NCI-H524 (cell line): ENCODE measurements around the gene SPTLC1.
A peak's percentile ranks its signal among the peaks of the same experiment; 100 is the strongest.
"Not testable (repeated sequence)": the region's sequence is repeated elsewhere in the genome, so short reads cannot be mapped to it uniquely, and the experiment has no call there.

Experiments used
- DNase-seq, 2 experiments: peaks; one replicate each; lab custom pipeline; 2025; lab: John Stamatoyannopoulos, UW

Gene SPTLC1, protein sequence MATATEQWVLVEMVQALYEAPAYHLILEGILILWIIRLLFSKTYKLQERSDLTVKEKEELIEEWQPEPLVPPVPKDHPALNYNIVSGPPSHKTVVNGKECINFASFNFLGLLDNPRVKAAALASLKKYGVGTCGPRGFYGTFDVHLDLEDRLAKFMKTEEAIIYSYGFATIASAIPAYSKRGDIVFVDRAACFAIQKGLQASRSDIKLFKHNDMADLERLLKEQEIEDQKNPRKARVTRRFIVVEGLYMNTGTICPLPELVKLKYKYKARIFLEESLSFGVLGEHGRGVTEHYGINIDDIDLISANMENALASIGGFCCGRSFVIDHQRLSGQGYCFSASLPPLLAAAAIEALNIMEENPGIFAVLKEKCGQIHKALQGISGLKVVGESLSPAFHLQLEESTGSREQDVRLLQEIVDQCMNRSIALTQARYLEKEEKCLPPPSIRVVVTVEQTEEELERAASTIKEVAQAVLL

GRCh38 chr9:92115071-92115858 is at the start of gene SPTLC1:
SPTLC1 (minus strand) TSS chr9:92115413; CDS start chr9:92115370, 43 bp downstream.
- DNase-seq, result peak; percentile 85 to 95

DNA sequence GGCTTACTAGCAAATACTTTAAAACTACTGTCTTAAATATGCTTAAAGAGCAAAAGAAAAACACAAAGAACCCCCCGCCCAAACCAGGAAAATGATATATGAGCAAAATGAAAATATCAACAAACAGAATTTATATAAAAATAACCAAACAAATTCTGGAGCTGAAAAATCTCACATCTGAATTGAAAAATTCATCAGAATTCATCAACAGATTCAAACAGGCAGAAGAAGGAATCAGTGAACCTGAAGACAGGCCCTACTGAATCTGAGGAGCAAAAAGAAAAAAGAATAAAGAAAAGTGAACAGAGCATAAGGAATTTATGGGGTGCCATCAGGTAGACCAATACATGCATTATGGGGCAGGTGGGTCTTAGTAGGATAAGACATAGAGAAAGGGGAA is 49.8 kb upstream of the SPTLC1 start:
- no peak for DNase-seq

- DNase-seq, result no peak
These were observed 49.3 kb upstream of the SPTLC1 start for GRCh38 chr9:92164490-92164889.

DNA sequence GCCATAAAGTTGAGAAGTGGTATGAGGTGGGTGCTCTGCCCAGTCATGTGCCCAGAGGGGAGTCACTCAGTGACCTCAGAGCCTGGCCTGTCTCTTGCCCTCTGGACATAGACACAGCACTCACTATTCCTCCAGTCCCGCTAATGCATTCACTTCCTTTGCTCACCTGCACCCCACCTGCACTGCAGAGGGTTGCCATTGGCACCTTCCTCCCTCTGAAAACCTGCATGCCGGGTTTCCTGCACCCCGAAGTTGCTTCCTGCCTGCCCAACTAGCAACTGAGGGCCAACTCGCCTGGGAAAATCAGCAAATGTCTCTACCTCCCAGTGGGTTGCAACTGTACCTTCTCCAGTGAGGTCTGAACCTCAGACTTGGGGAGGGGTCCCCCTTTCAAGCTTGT is 48.1 kb upstream of the SPTLC1 start:
- DNase-seq, result no peak

- DNase-seq, result no peak
These were observed 45.6 kb upstream of the SPTLC1 start for GRCh38 chr9:92160786-92161185.

DNA sequence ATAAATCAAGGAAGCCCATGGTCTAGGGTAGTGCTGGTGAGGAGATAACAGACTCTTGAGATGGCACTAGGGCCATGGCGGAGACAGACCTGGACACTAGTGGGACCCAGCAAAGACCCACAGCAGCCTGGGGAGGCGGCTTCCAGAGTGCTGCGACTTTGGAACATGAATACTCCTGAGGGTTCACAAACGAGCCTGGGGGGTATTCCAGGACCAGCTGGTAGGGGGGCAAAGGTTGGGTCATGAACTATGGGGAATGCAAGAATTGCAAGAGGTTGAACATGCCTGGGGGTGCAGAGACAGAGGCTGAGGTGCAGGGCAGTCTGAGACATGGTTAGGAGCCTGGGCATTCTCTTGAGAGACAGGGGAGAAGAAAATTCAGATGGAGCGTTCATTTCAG is 43.8 kb upstream of the SPTLC1 start:
- DNase-seq, result no peak

DNA sequence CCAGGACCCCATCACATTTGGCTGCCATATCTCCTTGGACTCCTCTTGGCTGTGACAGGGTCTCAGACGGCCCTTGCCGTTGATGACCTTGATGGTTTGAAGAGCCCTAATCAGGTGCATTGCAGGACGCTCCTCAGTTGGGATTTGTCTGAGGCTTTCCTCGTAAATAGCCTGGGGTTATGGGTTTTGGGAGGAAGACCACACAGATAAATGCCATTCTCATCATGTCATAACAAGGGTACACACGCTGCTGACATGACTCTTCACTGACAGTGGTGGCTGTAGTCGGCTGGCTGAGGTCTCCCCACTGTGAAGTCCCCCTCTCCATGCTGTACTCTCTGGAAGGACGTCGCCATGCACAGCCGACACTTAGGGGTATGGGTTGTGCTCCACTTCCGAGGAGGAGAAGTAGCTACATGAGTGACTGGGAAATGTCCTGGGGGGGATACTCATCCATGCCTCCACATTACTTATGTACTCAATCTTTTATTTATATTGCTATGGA is 42.9 kb upstream of the SPTLC1 start:
- no peak for DNase-seq

DNA sequence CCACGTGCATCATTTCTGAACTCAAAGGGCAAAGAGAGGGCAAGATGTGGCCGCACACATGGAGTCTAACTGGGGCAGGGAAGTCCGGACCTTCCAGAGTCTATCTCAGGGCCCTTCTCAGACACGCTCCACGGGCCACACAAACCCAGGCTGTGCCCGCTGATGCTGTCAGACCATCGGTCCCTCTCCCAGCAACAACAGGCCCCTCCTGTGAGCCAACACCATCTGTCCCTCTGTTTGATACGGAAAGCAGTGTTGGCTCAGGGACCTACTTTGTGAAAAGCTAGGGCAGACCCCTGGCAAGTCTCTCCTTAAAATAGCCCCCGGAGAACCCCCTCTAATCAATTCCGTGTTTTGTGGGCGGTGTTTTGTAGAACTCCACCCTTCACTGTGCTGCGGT is 40.5 kb upstream of the SPTLC1 start:
- DNase-seq, result peak; percentile 81 to 90

GRCh38 chr9:92155221-92155620 is 40.0 kb upstream of the SPTLC1 start:
- DNase-seq, result peak in 1 of 2 experiments; percentile 22

GRCh38 chr9:92153466-92154415 is 38.5 kb upstream of the SPTLC1 start:
- not testable (repeated sequence) for DNase-seq

DNA sequence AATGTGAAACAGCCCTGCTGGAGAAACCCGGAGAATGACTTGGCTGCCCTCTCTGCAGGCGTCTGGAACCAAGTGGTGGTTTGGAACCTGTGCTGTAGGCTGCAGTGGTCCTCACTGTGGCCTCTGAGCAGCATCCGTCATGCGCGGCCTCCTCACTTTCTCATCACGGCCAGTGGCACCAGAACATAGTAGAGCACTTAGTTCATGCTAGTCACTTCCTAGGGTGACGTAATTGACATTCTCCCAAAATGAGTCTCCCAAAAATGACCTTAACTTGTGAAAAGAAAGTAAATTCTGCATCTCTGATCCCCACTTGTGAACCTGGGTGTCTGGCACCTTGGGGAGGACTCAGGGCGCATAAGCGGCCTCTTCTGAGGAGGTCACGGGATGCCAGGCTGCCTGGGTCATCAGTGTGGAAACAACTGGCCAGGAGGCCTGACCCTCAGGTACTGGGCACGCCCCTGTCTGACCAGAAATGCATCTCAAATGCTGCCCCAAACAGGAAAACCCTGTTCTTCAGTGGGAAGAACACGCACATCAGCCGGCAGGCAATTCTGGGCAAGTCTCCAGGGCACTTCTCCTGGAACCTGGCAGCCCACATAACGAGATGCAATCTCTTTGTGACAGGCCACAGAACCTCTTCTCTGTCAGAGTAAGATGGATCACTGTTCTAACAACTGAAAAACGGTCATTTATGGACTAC is 36.6 kb upstream of the SPTLC1 start:
- no peak for DNase-seq

DNA sequence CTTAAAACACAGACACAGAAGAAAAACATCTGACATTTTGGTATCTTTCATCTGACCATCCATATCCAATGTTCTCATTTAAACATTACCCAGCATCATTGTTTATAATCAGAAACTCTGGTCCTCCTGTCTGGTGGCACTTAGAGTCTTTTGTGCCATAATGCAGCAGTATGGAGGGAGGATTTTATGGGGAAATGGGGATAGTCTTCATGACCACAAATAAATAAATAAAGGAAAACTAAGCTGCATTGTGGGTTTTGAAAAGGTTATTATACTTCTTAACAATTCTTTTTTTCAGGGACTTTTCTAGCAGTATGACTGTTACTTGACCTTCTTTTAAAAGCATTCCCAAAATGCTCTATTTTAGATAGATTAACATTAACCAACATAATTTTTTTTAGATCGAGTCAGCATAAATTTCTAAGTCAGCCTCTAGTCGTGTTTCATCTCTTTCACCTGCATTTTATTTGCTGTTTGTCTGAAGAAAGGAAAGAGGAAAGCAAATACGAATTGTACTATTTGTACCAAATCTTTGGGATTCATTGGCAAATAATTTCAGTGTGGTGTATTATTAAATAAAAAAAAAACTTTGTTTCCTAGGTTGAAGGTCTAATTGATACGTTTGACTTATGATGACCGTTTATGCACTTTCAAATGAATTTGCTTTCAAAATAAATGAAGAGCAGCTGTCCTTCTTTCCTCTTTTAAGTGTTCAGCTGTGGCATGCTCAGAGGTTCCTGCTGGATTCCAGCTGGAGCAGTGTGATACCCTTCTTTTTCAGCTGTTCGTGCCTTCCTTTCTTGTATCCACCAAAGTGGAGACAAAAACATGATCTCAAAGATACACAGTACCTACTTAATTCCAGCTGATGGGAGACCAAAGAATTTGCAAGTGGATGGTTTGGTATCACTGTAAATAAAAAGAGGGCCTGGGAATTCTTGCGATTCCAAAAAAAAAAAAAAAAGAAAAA is 35.6 kb upstream of the SPTLC1 start:
- DNase-seq, result not testable (repeated sequence)

DNA sequence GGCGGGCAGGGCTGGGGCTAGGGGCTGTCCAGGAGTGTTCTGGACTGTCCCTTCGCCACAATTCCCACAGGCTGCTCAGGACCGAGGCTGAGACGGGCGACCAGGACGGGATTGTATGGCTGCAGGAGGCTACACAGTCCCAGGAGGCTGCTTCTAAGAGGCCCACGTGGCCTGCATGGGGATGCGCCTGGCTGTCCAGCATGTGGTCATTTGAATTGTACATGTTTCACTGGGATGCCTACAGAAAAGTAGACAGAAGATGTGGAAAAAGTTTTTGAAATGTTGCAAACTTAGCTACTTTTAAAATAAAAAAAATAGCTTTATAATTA is 32.6 kb upstream of the SPTLC1 start:
- DNase-seq, result no peak

- DNase-seq, result no peak
These were observed 32.0 kb upstream of the SPTLC1 start for GRCh38 chr9:92147030-92147851.

DNA sequence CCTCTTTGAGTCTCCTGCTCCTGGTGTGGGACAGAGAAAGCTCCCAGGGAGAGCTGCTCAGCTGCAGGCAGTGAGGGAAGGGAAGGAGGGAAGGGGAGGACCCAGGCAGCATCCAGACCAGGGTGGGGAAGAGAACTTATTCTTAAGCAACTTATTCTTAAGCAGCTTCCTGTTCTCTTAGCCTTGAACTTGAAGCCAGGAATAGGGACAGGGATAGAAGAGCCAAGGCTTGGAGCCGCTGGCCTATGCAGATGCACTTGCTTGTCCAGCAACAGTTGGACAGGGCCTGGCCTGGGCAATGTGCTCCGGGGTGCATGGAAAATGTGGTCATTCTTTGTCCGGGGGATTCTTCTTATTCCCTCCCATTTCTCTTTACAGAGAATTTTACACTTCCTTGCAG is 31.4 kb upstream of the SPTLC1 start:
- no peak for DNase-seq

DNA sequence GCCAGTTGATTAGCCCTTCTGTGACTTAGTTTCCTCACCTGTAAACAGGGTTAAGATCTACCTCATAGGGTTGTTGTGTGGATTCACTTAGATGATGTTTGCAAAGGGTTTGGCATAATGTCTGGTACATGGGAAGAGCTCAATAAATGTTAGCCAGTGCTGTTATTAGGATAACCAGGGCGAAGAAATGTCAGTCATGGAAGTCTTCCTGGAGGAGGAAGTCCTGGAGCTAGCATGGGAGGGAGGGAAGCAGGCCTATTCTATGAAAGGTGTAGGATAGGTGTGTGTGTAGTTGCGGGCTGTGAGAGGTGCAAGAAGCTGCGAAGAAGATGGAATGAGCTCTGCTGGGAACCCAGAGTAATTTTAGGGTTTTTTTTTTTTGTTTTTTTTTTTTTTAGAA is 30.6 kb upstream of the SPTLC1 start:
- DNase-seq, result not testable (repeated sequence)

DNA sequence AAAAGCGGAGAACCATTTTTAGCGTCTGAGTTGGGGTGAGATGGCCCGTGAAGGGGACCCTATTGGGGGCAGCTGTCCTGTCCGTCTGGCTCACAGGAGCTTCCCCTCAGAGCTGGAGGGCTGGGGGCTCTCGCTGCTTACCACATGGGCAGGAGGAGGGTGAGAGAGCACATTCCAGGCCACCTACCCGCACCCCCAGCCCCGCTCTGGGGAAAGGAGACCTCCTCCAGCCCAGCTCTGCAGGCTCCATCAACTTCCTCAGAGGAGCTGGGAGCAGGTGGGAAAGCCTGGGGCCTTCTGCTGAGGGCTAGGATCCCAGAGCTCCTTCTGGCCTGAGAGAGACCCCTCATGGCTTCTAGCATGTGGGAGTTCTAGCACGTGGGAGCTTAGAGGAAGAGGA is 27.1 kb upstream of the SPTLC1 start:
- DNase-seq, result no peak

DNA sequence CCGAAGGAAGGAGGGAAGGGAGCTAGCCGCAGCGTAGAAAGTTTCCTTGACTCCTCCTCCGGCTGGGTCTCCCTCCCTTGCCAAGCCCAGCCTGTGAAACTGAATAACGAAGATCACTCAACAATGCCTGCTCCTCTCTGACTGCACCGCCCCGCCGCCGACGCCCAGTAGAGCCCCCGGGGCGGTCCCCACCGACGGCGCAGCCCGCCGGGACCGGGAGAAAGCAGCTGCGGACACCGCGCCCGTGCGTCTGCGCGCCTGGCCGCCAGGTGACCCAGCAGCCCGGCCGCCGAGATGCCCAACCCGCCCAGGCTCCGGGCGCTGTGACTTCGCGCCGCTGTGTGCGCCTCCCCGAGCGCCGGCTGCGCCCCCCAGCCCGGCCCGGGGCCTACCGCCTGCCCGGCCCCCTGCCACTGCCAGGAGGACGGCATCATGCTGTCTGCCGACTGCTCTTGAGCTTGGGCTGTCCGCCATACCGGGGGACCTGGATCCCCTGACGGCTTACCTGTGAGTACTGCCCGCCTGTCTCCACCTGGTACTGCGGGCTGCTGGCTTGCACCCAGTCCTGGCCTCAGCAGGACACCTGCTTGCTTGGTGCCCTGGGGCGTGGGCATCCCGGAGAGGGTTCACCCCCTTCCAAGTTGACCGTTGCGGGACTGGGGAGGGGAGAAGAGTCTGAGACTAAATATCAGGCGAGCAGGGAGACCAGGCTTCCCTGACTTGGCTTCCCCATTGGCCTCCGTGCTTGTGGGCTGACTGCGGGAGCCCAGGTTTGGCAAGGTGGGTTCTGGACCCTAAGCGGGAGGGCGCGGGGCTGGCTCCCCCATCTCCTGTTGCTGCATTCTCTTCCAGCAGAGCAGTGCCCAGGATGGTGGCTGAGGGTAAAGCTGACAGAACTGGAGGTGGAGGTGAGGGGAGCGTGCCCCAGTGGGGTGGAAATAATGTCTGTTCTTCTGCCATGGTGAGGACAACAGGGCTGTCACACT is 26.2 kb upstream of the SPTLC1 start:
- peak in 1 of 2 experiments; percentile 44 for DNase-seq
